Caco-2 (cell line): ENCODE results near the gene CDNF. TPM values are rescaled to one million over a fixed set of nuclear protein-coding genes. Genes with fewer than 3 reads are reported as not detected.
"Not testable (repeated sequence)": the region's sequence is repeated elsewhere in the genome, so short reads cannot be mapped to it uniquely, and the experiment has no call there.

Source experiments
- BruUV-seq: library from RNA; stranded (reverse); fragments of 400-500 nt; replicated peaks from 2 replicates; lab custom pipeline; 2021; lab: Mats Ljungman, UMichigan
- CTCF ChIA-PET: fragments of 300-600 bp; sonication (Branson Sonifier 250); formaldehyde crosslinking; loops from one replicate; lab custom pipeline; 2022; ENCODE audit warnings: antibody characterized with exemption; lab: Charles Lee
- POLR2A ChIA-PET: fragments of 300-600 bp; sonication (Branson Sonifier 250); formaldehyde crosslinking; loops from one replicate; lab custom pipeline; 2022; ENCODE audit warnings: antibody characterized with exemption; lab: Charles Lee
- DNase-seq, 2 experiments: peaks; one replicate each; pipeline versions ENCODE4 v3.0.0 to v3.0.0-alpha.2; 2020 to 2022
- H3K27me3 ChIP-seq: replicated peaks from 2 replicates; pipeline ENCODE4 v1.6.0; 2011; ENCODE audit warnings: low read length; ENCODE audit not compliant: control insufficient read depth, insufficient read depth
- H3K36me3 ChIP-seq: 2 replicates; pipeline ENCODE4 v1.5.1; 2011; ENCODE audit warnings: low read length; ENCODE audit not compliant: control insufficient read depth, insufficient read depth
- H3K4me1 ChIP-seq: fragments of 250-450 bp; sonication (Bioruptor Pico); 2 replicates; pipeline ENCODE4 v1.5.1; 2020; ENCODE audit warnings: mild to moderate bottlenecking
- H3K4me3 ChIP-seq: 2 replicates; pipeline ENCODE4 v1.5.1; 2011; ENCODE audit warnings: low read depth, mild to moderate bottlenecking, control low read depth, low read length
- H3K9me3 ChIP-seq: fragments of 250-450 bp; sonication (Bioruptor Pico); 2 replicates; pipeline ENCODE4 v1.5.1; 2020; ENCODE audit warnings: mild to moderate bottlenecking, moderate library complexity
- H3K27ac Mint-ChIP-seq: one replicate; pipeline ENCODE4 v1.8.0; 2022; ENCODE audit warnings: mixed read lengths; ENCODE audit not compliant: unreplicated experiment
- H3K27me3 Mint-ChIP-seq: one replicate; pipeline ENCODE4 v1.8.0; 2022; ENCODE audit warnings: mixed read lengths; ENCODE audit not compliant: insufficient read depth, unreplicated experiment
- H3K36me3 Mint-ChIP-seq: one replicate; pipeline ENCODE4 v1.8.0; 2022; ENCODE audit warnings: mild to moderate bottlenecking, mixed read lengths; ENCODE audit not compliant: insufficient read depth, unreplicated experiment
- H3K4me1 Mint-ChIP-seq: one replicate; pipeline ENCODE4 v1.8.0; 2022; ENCODE audit warnings: low read depth, mixed read lengths; ENCODE audit not compliant: unreplicated experiment
- H3K4me3 Mint-ChIP-seq: one replicate; pipeline ENCODE4 v1.8.0; 2022; ENCODE audit warnings: mild to moderate bottlenecking, moderate library complexity, mixed read lengths; ENCODE audit not compliant: unreplicated experiment
- H3K9me3 Mint-ChIP-seq: one replicate; pipeline ENCODE4 v1.8.0; 2022; ENCODE audit warnings: mixed read lengths; ENCODE audit not compliant: unreplicated experiment
- intact Hi-C: fragments of 100-400 bp; cut with micrococcal nuclease; formaldehyde crosslinking; loops from one replicate; pipeline ENCODE4 v1.10.0; 2022; ENCODE audit not compliant: unreplicated experiment
- total RNA-seq: library from RNA; stranded (reverse); gene quantifications from 2 replicates; pipeline ENCODE4 v1.2.3, GENCODE V29; 2022
- TF ChIP-seq, protein P1 (sequence below), 2 experiments: fragments of 200-600 bp in 1 of 2; IDR thresholded peaks; 1 replicate in 1 of 2; 2 replicates in 1 of 2; pipeline versions ENCODE4 v1.5.1 to v1.8.0; 2011 to 2022; ENCODE audit warnings: antibody characterized with exemption in 1 of 2, control low read depth in 1 of 2, inconsistent platforms in 1 of 2, low read depth in 1 of 2, low read length in 1 of 2, mild to moderate bottlenecking in 1 of 2, moderate library complexity in 1 of 2; ENCODE audit not compliant: insufficient read depth in 1 of 2, severe bottlenecking in 1 of 2, unreplicated experiment in 1 of 2

CDNF gene
- total RNA-seq, 1 experiment from 2014 or later: 3.9 TPM

DNA sequence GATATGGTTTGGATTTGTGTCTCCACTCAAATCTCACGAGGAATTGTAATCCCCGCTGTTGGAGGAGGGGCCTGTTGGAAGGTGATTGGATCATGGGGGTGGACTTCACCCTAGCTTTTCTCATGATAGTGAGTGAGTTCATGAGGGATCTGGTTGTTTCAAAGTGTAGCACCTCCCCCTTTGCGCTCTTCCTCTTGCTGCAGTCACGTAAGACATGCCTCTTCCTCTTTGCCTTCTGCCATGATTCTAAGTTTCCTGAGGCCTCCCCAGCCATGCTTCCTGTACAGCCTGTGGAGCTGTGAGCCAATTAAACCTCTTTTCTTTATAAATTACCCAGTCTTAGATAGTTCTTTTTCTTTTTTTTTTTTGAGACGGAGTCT, 17.1 kb downstream of the CDNF start:
- Histone ChIP-seq H3K4me3 (no peak overlapping the region), H3K9me3 (peaks cover 4% of the 10 kb centered on the region; the same call in 1 of the 2 replicates), H3K4me1 (peaks cover 32% of the 10 kb centered on the region), H3K27me3 (no peaks in the 10 kb centered on the region), H3K36me3 (no peaks in the 10 kb centered on the region)
- peaks cover 30% of the 10 kb centered on the region for H3K4me1 Mint-ChIP-seq
- intact Hi-C loops: loop anchor here (2.0 to 5.0 kb wide), 5 partner anchors 38 to 218 kb away; no protein-coding TSS in a partner anchor
- H3K36me3 Mint-ChIP-seq: peaks cover 7% of the 10 kb centered on the region
- peak overlapping the region; percentile 92 for H3K27ac Mint-ChIP-seq
- CTCF ChIA-PET: no interaction called here
- TF ChIP-seq, protein P1, sequence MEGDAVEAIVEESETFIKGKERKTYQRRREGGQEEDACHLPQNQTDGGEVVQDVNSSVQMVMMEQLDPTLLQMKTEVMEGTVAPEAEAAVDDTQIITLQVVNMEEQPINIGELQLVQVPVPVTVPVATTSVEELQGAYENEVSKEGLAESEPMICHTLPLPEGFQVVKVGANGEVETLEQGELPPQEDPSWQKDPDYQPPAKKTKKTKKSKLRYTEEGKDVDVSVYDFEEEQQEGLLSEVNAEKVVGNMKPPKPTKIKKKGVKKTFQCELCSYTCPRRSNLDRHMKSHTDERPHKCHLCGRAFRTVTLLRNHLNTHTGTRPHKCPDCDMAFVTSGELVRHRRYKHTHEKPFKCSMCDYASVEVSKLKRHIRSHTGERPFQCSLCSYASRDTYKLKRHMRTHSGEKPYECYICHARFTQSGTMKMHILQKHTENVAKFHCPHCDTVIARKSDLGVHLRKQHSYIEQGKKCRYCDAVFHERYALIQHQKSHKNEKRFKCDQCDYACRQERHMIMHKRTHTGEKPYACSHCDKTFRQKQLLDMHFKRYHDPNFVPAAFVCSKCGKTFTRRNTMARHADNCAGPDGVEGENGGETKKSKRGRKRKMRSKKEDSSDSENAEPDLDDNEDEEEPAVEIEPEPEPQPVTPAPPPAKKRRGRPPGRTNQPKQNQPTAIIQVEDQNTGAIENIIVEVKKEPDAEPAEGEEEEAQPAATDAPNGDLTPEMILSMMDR (IDR thresholded peaks at IDR 0.05; ENCODE audit: insufficient read depth in 1 of 2, low read depth in 1 of 2, low read length in 1 of 2, severe bottlenecking in 1 of 2, unreplicated experiment in 1 of 2): no peak
- peaks cover under 1% of the 10 kb centered on the region for H3K27me3 Mint-ChIP-seq
- no TSS peak for BruUV-seq
- DNase-seq: peak in 1 of 2 experiments; percentile 42
- POLR2A ChIA-PET: interaction anchor here (0.6 kb wide), 1 partner anchor 216 kb away, joined by 3 read pairs; no protein-coding TSS in a partner anchor
- H3K9me3 Mint-ChIP-seq: no peaks in the 10 kb centered on the region
- H3K4me3 Mint-ChIP-seq: no peak overlapping the region

DNA sequence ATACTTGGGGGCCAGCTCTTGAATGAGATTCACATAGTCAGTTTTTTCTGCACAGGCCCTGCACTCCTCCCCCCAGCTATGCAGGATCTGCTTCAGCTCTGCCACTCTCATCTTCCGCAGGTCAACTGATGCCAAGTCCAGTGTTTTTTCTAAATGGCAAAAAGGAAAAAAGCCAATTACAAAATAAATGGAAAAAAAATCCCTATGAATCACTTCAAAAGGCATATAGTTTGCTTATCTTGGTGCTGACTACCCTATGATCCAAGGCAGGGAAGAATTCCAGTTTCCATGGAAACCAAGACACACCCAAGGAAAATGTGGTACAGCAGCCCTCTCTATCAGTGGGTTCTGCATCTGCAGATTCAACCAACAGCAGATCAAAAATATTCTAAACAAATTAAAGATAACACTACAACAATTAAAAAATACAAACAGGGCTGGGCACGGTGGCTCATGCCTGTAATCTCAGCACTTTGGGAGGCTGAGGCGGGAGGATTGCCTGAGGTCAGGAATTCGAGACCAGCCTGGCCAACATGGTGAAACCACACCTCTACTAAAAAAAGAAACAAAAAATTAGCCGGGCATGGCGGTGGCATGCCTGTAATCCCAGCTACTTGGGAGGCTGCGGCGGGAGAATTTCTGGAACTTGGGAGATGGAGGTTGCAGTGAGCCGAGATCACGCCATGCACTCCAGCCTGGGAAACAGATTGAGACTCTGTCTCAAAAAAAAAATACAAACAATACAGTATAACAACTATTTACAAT, 17.6 kb downstream of the CDNF start:
- BruUV-seq: no TSS peak
- DNase-seq: peak; percentile 56 to 69
- Mint-ChIP-seq H3K36me3 (peaks cover 7% of the 10 kb centered on the region), H3K27ac (peak overlapping the region; percentile 92), H3K9me3 (no peaks in the 10 kb centered on the region), H3K4me3 (peak overlapping the region; percentile 37), H3K27me3 (no peaks in the 10 kb centered on the region), H3K4me1 (peaks cover 30% of the 10 kb centered on the region)
- Histone ChIP-seq H3K4me3 (no peak overlapping the region), H3K36me3 (no peaks in the 10 kb centered on the region), H3K9me3 (peaks cover 4% of the 10 kb centered on the region; the same call in 1 of the 2 replicates), H3K27me3 (no peaks in the 10 kb centered on the region), H3K4me1 (peaks cover 32% of the 10 kb centered on the region)
- CTCF ChIA-PET: interaction anchor here (0.9 to 1.0 kb wide), 2 partner anchors 18 to 120 kb away, joined by 3 to 5 read pairs; partner anchors contain the start of genes CDNF, HSPA14 and MSANTD7
- POLR2A ChIA-PET: interaction anchor here (0.6 kb wide), 1 partner anchor 216 kb away, joined by 3 read pairs; no protein-coding TSS in a partner anchor
- intact Hi-C loops: loop anchor here (2.0 to 5.0 kb wide), 5 partner anchors 37 to 218 kb away; no protein-coding TSS in a partner anchor
- TF ChIP-seq, protein P1 (IDR thresholded peaks at IDR 0.05; ENCODE audit: insufficient read depth in 1 of 2, low read depth in 1 of 2, low read length in 1 of 2, severe bottlenecking in 1 of 2, unreplicated experiment in 1 of 2): peak in 1 of 2 experiments; percentile 9

DNA sequence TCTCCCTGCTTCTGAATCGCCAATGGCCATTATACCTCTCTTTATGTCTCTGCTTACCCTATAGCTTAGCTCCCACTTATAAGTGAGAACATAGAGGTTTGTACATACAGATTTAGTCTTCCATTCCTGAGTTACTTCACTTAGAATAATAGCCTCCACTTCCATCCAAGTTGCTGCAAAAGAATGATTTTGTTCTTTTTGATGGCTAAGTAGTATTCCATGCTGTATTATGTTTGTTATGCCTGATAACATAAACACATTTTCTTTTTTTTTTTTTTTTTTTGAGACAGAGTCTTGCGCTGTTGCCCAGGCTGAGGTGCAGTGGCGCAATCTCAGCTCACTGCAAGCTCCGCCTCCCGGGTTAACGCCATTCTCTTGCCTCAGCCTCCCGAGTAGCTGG, 21.1 kb downstream of the CDNF start:
- H3K27me3 ChIP-seq, H3K27ac Mint-ChIP-seq, intact Hi-C loops, DNase-seq, H3K9me3 ChIP-seq, H3K9me3 Mint-ChIP-seq, BruUV-seq, H3K36me3 Mint-ChIP-seq, CTCF ChIA-PET, H3K4me3 ChIP-seq, H3K4me3 Mint-ChIP-seq, H3K36me3 ChIP-seq, H3K27me3 Mint-ChIP-seq, POLR2A ChIA-PET: not testable (repeated sequence)
- H3K4me1 ChIP-seq: peaks cover 18% of the 10 kb centered on the region
- H3K4me1 Mint-ChIP-seq: peaks cover 23% of the 10 kb centered on the region
